HepG2 (cell line): ENCODE data around the gene MILR1. TPM values are rescaled to one million over a fixed set of nuclear protein-coding genes. Genes with fewer than 3 reads are reported as not detected.

Experiments
- ARNT2 ChIP-seq: sonication (generic); formaldehyde crosslinking; IDR thresholded peaks from 2 replicates; pipeline ENCODE4 v1.8.0; 2022; ENCODE audit warnings: mild to moderate bottlenecking, low read depth, missing genetic modification reagents, moderate library complexity
- ATF7 ChIP-seq, 2 experiments: fragments of 450-650 bp in 1 of 2; sonication (generic) in 1 of 2; formaldehyde crosslinking in 1 of 2; IDR thresholded peaks; 2 replicates each; pipeline versions ENCODE4 v1.4.0 to v1.6.1; 2016 to 2020; ENCODE audit warnings: antibody characterized with exemption in 1 of 2, mild to moderate bottlenecking in 1 of 2, missing genetic modification reagents in 1 of 2
- CEBPG ChIP-seq: IDR thresholded peaks from 2 replicates; pipeline ENCODE4 v1.6.1; 2016
- DMAP1 ChIP-seq: IDR thresholded peaks from 2 replicates; pipeline ENCODE4 v1.6.1; 2016
- MIXL1 ChIP-seq: IDR thresholded peaks from 2 replicates; pipeline ENCODE4 v1.6.1; 2016
- RBFOX2 ChIP-seq: fragments of 200-400 bp; formaldehyde crosslinking; IDR thresholded peaks from 2 replicates; pipeline ENCODE4 v1.6.1; 2017; ENCODE audit warnings: low read depth, mild to moderate bottlenecking, low read length
- SMARCE1 ChIP-seq: fragments of 450-650 bp; IDR thresholded peaks from 2 replicates; pipeline ENCODE4 v1.6.1; 2017; ENCODE audit warnings: borderline replicate concordance
- SOX5 ChIP-seq: IDR thresholded peaks from 2 replicates; pipeline ENCODE4 v1.6.1; 2016; ENCODE audit warnings: borderline replicate concordance
- SP1 ChIP-seq, 2 experiments: fragments of 450-650 bp in 1 of 2; sonication (generic) in 1 of 2; formaldehyde crosslinking in 1 of 2; IDR thresholded peaks; 2 replicates each; pipeline versions ENCODE4 v1.4.0 to v1.6.1; 2016 to 2020; ENCODE audit warnings: missing genetic modification reagents in 1 of 2
- TAF15 ChIP-seq: fragments of 200-400 bp; formaldehyde crosslinking; IDR thresholded peaks from one replicate; pipeline ENCODE4 v1.6.1; 2018; ENCODE audit warnings: mild to moderate bottlenecking, low read depth, low read length; ENCODE audit not compliant: poor library complexity, severe bottlenecking
- TARDBP ChIP-seq: sonication (generic); formaldehyde crosslinking; IDR thresholded peaks from 2 replicates; pipeline ENCODE4 v1.8.0; 2022; ENCODE audit warnings: mild to moderate bottlenecking, missing genetic modification reagents
- TBL1XR1 ChIP-seq: fragments of 150-350 bp; IDR thresholded peaks from 2 replicates; pipeline ENCODE4 v1.6.1; 2014; ENCODE audit warnings: borderline replicate concordance, low read length; ENCODE audit not compliant: partially characterized antibody
- TOPORS ChIP-seq: sonication (generic); formaldehyde crosslinking; IDR thresholded peaks from 2 replicates; pipeline ENCODE4 v1.8.0; 2023; ENCODE audit warnings: mild to moderate bottlenecking, missing genetic modification reagents
- ZKSCAN1 ChIP-seq: fragments of 150-350 bp; IDR thresholded peaks from 2 replicates; pipeline ENCODE4 v1.6.1; 2014; ENCODE audit warnings: low read length
- ZMYM4 ChIP-seq: sonication (generic); formaldehyde crosslinking; IDR thresholded peaks from 2 replicates; pipeline ENCODE4 v1.8.1; 2023; ENCODE audit warnings: mild to moderate bottlenecking, missing genetic modification reagents
- ZNF12 ChIP-seq: sonication (generic); formaldehyde crosslinking; IDR thresholded peaks from 2 replicates; pipeline ENCODE4 v1.5.0; 2020; ENCODE audit warnings: missing genetic modification reagents
- ZNF331 ChIP-seq: sonication (generic); formaldehyde crosslinking; IDR thresholded peaks from 2 replicates; pipeline ENCODE4 v1.4.0; 2020; ENCODE audit warnings: missing genetic modification reagents
- polyA plus RNA-seq, 8 experiments: library from polyadenylated mRNA; depleted of rRNA in 3 of 8; stranded (reverse) in 7 of 8; unstranded in 1 of 8; fragments of >200 nt; fragmentation: Illumina TruSeq in 4 of 8; extraction: Trizol in 4 of 8; gene quantifications; 2 replicates each; pipeline versions ENCODE4 v1.2.1 to v1.2.3, GENCODE V29; 2011 to 2016; ENCODE audit warnings: low read depth in 4 of 8, missing spikeins in 1 of 8, mixed read lengths in 1 of 8; ENCODE audit not compliant: insufficient read depth in 1 of 8
- total RNA-seq, 5 experiments: library from RNA; depleted of rRNA; stranded (reverse); fragments of >200 nt; fragmentation: Illumina TruSeq; extraction: Trizol; gene quantifications; 2 replicates each; pipeline ENCODE4 v1.2.3, GENCODE V29; 2016; ENCODE audit warnings: low read depth in 1 of 5
- TF ChIP-seq, protein P1 (sequence below), 2 experiments: sonication (generic) in 1 of 2; formaldehyde crosslinking in 1 of 2; IDR thresholded peaks; 2 replicates each; pipeline versions ENCODE4 v1.4.0 to v1.6.1; 2018 to 2020; ENCODE audit warnings: missing genetic modification reagents in 2 of 2, borderline replicate concordance in 1 of 2, low read depth in 1 of 2, mild to moderate bottlenecking in 1 of 2, missing biosample characterization in 1 of 2
- TF ChIP-seq, protein P2 (sequence below): sonication (generic); formaldehyde crosslinking; IDR thresholded peaks from 2 replicates; pipeline ENCODE4 v1.5.0; 2020; ENCODE audit warnings: mild to moderate bottlenecking, missing genetic modification reagents
- TF ChIP-seq, protein P3 (sequence below): sonication (generic); formaldehyde crosslinking; IDR thresholded peaks from 2 replicates; pipeline ENCODE4 v1.4.0; 2020; ENCODE audit warnings: missing genetic modification reagents
- TF ChIP-seq, protein P4 (sequence below): sonication (generic); formaldehyde crosslinking; conservative IDR thresholded peaks from 2 replicates; pipeline ENCODE4 v1.4.0; 2020; ENCODE audit warnings: missing genetic modification reagents
- TF ChIP-seq, protein P5 (sequence below), 2 experiments: fragments of 450-650 bp in 1 of 2; sonication (generic) in 1 of 2; formaldehyde crosslinking; IDR thresholded peaks; 2 replicates each; pipeline versions ENCODE4 v1.5.0 to v1.8.0; 2020 to 2022; ENCODE audit warnings: mild to moderate bottlenecking in 1 of 2, missing genetic modification reagents in 1 of 2

The MILR1 gene
- total and polyA plus RNA-seq, 2 of the 13 experiments (the other 11 are each of a cell fraction or from before 2014, with no cell fraction given), result 0.27 to 1.7 TPM

DNA sequence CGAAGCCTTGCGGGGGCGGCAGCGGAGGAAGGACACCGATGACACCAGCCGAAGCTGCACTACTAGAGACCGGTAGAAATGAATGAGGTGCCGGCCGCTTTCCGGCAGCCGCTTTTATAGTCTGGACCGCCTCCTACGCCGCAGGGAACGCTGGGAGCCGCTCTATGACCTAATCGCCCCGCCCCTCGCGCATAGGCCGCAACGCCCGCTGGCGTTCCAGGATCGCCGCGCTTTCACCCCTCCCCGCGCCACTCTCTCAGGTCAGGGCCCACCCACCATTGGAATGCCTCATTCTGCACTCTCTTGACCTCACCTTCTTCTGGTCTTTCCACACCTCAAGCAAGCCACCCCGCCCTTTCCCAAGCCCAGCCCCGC is 57.3 kb downstream of the MILR1 start, which contains the start of gene DDX5 (continued):
- TF ChIP-seq TARDBP (peak; percentile 60; the same call in 1 of the 2 replicates), ATF7 (IDR thresholded peaks at IDR 0.05) (peak; percentile 81; the same call in 1 of the 2 replicates), ATF7 (CRISPR knock-in tag; IDR thresholded peaks at IDR 0.05) (peak; percentile 87), SP1 (IDR thresholded peaks at IDR 0.05) (no peak), SP1 (CRISPR knock-in tag; IDR thresholded peaks at IDR 0.05) (peak; percentile 82), DMAP1 (CRISPR knock-in tag) (no peak), TBL1XR1 (peak; percentile 35), MIXL1 (CRISPR knock-in tag) (peak; percentile 58), SMARCE1 (no peak), ARNT2 (CRISPR knock-in tag) (no peak), ZMYM4 (peak; percentile 90), ZNF331 (peak; percentile 70; the same call in 1 of the 2 replicates), TAF15 (peak; percentile 11), SOX5 (peak; percentile 21; the same call in 1 of the 2 replicates), TOPORS (CRISPR knock-in tag) (no peak), ZKSCAN1 (0 out of 2 replicates have a peak, but pooled peaks have one; percentile 38), RBFOX2 (peak; percentile 92), CEBPG (CRISPR knock-in tag) (peak; percentile 40; the same call in 1 of the 2 replicates), ZNF12 (CRISPR knock-in tag) (peak; percentile 62; the same call in 1 of the 2 replicates)
- TF ChIP-seq, protein P1, sequence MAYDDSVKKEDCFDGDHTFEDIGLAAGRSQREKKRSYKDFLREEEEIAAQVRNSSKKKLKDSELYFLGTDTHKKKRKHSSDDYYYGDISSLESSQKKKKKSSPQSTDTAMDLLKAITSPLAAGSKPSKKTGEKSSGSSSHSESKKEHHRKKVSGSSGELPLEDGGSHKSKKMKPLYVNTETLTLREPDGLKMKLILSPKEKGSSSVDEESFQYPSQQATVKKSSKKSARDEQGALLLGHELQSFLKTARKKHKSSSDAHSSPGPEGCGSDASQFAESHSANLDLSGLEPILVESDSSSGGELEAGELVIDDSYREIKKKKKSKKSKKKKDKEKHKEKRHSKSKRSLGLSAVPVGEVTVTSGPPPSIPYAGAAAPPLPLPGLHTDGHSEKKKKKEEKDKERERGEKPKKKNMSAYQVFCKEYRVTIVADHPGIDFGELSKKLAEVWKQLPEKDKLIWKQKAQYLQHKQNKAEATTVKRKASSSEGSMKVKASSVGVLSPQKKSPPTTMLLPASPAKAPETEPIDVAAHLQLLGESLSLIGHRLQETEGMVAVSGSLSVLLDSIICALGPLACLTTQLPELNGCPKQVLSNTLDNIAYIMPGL (CRISPR knock-in tag; IDR thresholded peaks at IDR 0.05; ENCODE audit: borderline replicate concordance in 1 of 2, low read depth in 1 of 2), result no peak; a peak in 1 of 4 replicates
- TF ChIP-seq, protein P2, sequence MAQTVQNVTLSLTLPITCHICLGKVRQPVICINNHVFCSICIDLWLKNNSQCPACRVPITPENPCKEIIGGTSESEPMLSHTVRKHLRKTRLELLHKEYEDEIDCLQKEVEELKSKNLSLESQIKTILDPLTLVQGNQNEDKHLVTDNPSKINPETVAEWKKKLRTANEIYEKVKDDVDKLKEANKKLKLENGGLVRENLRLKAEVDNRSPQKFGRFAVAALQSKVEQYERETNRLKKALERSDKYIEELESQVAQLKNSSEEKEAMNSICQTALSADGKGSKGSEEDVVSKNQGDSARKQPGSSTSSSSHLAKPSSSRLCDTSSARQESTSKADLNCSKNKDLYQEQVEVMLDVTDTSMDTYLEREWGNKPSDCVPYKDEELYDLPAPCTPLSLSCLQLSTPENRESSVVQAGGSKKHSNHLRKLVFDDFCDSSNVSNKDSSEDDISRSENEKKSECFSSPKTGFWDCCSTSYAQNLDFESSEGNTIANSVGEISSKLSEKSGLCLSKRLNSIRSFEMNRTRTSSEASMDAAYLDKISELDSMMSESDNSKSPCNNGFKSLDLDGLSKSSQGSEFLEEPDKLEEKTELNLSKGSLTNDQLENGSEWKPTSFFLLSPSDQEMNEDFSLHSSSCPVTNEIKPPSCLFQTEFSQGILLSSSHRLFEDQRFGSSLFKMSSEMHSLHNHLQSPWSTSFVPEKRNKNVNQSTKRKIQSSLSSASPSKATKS (CRISPR knock-in tag), result peak; percentile 77
- TF ChIP-seq, protein P3, sequence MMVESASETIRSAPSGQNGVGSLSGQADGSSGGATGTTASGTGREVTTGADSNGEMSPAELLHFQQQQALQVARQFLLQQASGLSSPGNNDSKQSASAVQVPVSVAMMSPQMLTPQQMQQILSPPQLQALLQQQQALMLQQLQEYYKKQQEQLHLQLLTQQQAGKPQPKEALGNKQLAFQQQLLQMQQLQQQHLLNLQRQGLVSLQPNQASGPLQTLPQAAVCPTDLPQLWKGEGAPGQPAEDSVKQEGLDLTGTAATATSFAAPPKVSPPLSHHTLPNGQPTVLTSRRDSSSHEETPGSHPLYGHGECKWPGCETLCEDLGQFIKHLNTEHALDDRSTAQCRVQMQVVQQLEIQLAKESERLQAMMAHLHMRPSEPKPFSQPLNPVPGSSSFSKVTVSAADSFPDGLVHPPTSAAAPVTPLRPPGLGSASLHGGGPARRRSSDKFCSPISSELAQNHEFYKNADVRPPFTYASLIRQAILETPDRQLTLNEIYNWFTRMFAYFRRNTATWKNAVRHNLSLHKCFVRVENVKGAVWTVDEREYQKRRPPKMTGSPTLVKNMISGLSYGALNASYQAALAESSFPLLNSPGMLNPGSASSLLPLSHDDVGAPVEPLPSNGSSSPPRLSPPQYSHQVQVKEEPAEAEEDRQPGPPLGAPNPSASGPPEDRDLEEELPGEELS (CRISPR knock-in tag), result peak; percentile 78; the same call in 1 of the 2 replicates
- TF ChIP-seq, protein P4, sequence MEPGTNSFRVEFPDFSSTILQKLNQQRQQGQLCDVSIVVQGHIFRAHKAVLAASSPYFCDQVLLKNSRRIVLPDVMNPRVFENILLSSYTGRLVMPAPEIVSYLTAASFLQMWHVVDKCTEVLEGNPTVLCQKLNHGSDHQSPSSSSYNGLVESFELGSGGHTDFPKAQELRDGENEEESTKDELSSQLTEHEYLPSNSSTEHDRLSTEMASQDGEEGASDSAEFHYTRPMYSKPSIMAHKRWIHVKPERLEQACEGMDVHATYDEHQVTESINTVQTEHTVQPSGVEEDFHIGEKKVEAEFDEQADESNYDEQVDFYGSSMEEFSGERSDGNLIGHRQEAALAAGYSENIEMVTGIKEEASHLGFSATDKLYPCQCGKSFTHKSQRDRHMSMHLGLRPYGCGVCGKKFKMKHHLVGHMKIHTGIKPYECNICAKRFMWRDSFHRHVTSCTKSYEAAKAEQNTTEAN, result no peak; the same call in none of the 2 replicates
- TF ChIP-seq, protein P5, sequence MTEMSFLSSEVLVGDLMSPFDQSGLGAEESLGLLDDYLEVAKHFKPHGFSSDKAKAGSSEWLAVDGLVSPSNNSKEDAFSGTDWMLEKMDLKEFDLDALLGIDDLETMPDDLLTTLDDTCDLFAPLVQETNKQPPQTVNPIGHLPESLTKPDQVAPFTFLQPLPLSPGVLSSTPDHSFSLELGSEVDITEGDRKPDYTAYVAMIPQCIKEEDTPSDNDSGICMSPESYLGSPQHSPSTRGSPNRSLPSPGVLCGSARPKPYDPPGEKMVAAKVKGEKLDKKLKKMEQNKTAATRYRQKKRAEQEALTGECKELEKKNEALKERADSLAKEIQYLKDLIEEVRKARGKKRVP (CRISPR knock-in tag; IDR thresholded peaks at IDR 0.05), result peak in 1 of 2 experiments; percentile 46; a peak in 2 of 4 replicates
